Measurements from ENCODE around the gene TREX2.

TREX2 gene

DNA sequence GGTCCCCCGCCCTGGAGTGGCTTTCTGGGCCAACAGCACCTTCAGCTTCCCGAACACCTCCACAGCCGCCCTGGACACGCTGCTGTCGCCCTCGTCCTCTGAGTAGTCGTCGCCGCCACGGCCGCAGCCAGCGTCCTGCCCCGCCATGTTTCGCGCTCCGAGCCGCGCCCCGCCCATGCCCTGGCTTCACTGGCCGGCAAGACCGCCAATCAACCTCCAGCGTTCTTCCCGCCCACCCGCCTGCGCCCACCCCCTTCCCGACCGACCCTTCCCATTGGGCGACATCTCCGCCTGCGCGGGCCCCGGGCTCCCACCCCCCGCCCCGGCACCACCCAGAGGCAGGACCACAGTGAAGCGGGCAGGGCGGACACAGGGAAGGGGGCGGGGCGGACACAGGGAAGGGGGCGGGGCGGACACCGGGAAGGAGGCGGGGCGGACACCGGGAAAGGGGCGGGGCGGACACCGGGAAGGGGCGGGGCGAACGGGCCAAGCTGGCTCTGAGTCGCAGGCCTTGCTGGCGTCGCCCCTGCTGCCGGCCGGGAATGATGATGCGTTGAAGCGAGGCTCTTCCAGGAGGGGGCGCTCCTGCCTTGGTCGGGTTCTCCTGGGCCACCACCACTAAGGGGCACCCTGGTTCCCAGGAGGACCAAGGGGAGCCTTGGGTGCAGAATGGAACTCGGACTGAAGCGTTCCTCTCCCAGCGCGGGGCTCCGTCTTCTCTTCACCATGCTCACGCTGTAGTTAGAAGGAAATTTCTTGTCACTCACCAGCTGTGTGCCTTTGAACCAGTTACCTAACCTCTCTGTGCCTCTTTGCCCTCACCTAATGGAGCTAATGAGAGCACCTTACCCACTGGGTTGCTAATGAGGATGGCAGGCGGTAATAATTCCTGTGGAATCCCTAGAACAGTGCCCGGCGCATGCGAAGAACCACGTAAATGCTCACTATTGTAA is 24.8 kb upstream of the TREX2 start, which contains the start of gene HAUS7:
Gene HAUS7 (minus strand): TSS at position 166 of the 953 bp plus-strand sequence. CDS start 19 bp downstream, at position 147.
- H3K4me1 ChIP-seq = peaks cover 0 to 55% (median 22%) of the 10 kb centered on the region in 4 donors
- no peaks in the 10 kb centered on the region for H3K9me3 ChIP-seq
- peak within 1 kb of the TSS; percentile 64 to 80 for H3K27ac ChIP-seq
- no peaks in the 10 kb centered on the region for H3K27me3 ChIP-seq
- H3K36me3 ChIP-seq = no peaks in the 10 kb centered on the region
- intact Hi-C loops (cut with DNase I; ENCODE audit: low total_unique reads) = loop anchor here (5.0 kb wide), 1 partner anchor 37 kb away; no protein-coding TSS in a partner anchor
- TF ChIP-seq, protein P1, sequence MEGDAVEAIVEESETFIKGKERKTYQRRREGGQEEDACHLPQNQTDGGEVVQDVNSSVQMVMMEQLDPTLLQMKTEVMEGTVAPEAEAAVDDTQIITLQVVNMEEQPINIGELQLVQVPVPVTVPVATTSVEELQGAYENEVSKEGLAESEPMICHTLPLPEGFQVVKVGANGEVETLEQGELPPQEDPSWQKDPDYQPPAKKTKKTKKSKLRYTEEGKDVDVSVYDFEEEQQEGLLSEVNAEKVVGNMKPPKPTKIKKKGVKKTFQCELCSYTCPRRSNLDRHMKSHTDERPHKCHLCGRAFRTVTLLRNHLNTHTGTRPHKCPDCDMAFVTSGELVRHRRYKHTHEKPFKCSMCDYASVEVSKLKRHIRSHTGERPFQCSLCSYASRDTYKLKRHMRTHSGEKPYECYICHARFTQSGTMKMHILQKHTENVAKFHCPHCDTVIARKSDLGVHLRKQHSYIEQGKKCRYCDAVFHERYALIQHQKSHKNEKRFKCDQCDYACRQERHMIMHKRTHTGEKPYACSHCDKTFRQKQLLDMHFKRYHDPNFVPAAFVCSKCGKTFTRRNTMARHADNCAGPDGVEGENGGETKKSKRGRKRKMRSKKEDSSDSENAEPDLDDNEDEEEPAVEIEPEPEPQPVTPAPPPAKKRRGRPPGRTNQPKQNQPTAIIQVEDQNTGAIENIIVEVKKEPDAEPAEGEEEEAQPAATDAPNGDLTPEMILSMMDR (IDR thresholded peaks at IDR 0.05) = peak; percentile 67 to 70
- H3K4me3 ChIP-seq = peak within 1 kb of the TSS; percentile 58 to 69
- DNase-seq = peak; percentile 83 to 93

DNA sequence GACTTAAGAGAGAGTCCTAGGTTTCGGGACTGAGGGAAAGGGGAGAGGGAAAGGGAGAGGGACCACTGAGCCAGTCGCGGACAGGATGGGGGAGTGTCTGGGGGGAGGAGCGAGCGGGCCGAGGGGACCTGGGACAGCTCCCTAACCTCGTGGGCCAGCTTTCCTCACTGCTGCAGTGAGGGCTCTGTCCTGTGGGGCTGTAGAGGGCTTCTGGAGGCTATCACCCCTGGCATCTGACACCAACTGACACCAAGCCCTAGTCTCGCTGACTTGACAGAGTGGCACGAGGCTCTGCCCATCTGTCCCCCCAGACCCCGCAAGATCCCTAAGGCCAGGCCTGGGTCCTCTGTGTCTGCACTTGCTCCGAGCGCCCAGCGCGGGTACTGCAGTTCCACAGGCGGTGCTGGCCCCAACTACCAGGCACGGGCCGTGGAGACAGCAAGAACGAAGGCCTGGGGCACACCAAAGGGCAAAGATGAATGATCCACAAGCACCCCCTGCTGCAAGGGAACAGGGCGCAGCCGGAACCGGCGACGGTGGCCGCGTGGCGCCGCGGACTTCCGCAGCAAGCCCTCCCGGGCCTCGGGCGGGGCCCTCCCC is 24.1 kb upstream of the TREX2 start:
- DNase-seq = no peak
- TF ChIP-seq, protein P1 (IDR thresholded peaks at IDR 0.05) = peak in 1 of 2 experiments; percentile 21
- Histone ChIP-seq H3K27me3 (no peaks in the 10 kb centered on the region), H3K27ac (peak overlapping the region; percentile 64 to 67), H3K36me3 (peaks cover 0 to 4% (median 1%) of the 10 kb centered on the region in 3 donors), H3K9me3 (no peaks in the 10 kb centered on the region), H3K4me3 (peak overlapping the region; percentile 58 to 69), H3K4me1 (peaks cover 0 to 47% (median 15%) of the 10 kb centered on the region in 4 donors)
- intact Hi-C loops (cut with DNase I; ENCODE audit: low total_unique reads) = loop anchor here (5.0 kb wide), 1 partner anchor 37 kb away; no protein-coding TSS in a partner anchor

GRCh38 chrX:153468008-153468580 is 22.2 kb upstream of the TREX2 start:
- Histone ChIP-seq H3K27me3 (no peaks in the 10 kb centered on the region), H3K4me1 (peaks cover 0 to 32% (median 9%) of the 10 kb centered on the region in 4 donors), H3K4me3 (no peak overlapping the region), H3K27ac (no peak overlapping the region), H3K36me3 (peaks cover 0 to 14% (median 4%) of the 10 kb centered on the region in 3 donors), H3K9me3 (no peaks in the 10 kb centered on the region)
- DNase-seq = no peak
- intact Hi-C loops (cut with DNase I; ENCODE audit: low total_unique reads) = no loop called here
- TF ChIP-seq, protein P1 (IDR thresholded peaks at IDR 0.05) = no peak

- DNase-seq = no peak
- intact Hi-C loops (cut with DNase I; ENCODE audit: low total_unique reads) = no loop called here
- H3K4me1 ChIP-seq = peaks cover 0 to 10% (median 6%) of the 10 kb centered on the region in 4 donors
Observed at GRCh38 chrX:153465691-153466380, 20.0 kb upstream of the TREX2 start.

More at GRCh38 chrX:153465691-153466380, 20.0 kb upstream of the TREX2 start:
- H3K36me3 ChIP-seq = peaks cover 0 to 30% (median 9%) of the 10 kb centered on the region in 3 donors
- no peak overlapping the region for H3K27ac ChIP-seq
- H3K27me3 ChIP-seq = no peaks in the 10 kb centered on the region
- TF ChIP-seq, protein P1 (IDR thresholded peaks at IDR 0.05) = no peak
- no peak overlapping the region for H3K4me3 ChIP-seq
- H3K9me3 ChIP-seq = no peaks in the 10 kb centered on the region

All from tibial artery (tissue), 4 donors.